NCI-H2171 (cell line): ENCODE data around the gene CALR3.
"Not testable (repeated sequence)": the region's sequence is repeated elsewhere in the genome, so short reads cannot be mapped to it uniquely, and the experiment has no call there.

ENCODE experiments used
- DNase-seq: peaks from one replicate; lab custom pipeline; 2025; lab: John Stamatoyannopoulos, UW

CALR3 gene

GRCh38 chr19:16524991-16525734, 29.2 kb upstream of the CALR3 start:
- no peak for DNase-seq

- DNase-seq: no peak
Observed at GRCh38 chr19:16522559-16523377, 26.8 kb upstream of the CALR3 start.

- no peak for DNase-seq
Observed at GRCh38 chr19:16521715-16522289, 25.8 kb upstream of the CALR3 start.

- DNase-seq: no peak
Observed at GRCh38 chr19:16520986-16521624, 25.1 kb upstream of the CALR3 start.

- DNase-seq: no peak
Observed at GRCh38 chr19:16520074-16520973, 24.4 kb upstream of the CALR3 start.

GRCh38 chr19:16519230-16519687, 23.3 kb upstream of the CALR3 start:
- no peak for DNase-seq

- DNase-seq: no peak
Observed at GRCh38 chr19:16518483-16519229, 22.7 kb upstream of the CALR3 start.

GRCh38 chr19:16518061-16518460, 22.1 kb upstream of the CALR3 start:
- DNase-seq: no peak

GRCh38 chr19:16516923-16517610, 21.1 kb upstream of the CALR3 start:
- DNase-seq: no peak

GRCh38 chr19:16516381-16516780, 20.4 kb upstream of the CALR3 start:
- DNase-seq: no peak

- no peak for DNase-seq
Observed at GRCh38 chr19:16514383-16515019, 18.5 kb upstream of the CALR3 start.

- DNase-seq: not testable (repeated sequence)
Observed at GRCh38 chr19:16512611-16513010, 16.6 kb upstream of the CALR3 start.

GRCh38 chr19:16509141-16510061, 13.4 kb upstream of the CALR3 start:
- no peak for DNase-seq

GRCh38 chr19:16508546-16508945, 12.6 kb upstream of the CALR3 start:
- no peak for DNase-seq

- DNase-seq: no peak
Observed at GRCh38 chr19:16506961-16507360, 11.0 kb upstream of the CALR3 start.

GRCh38 chr19:16506161-16506560, 10.2 kb upstream of the CALR3 start:
- not testable (repeated sequence) for DNase-seq

- no peak for DNase-seq
Observed at GRCh38 chr19:16504271-16504670, 8.3 kb upstream of the CALR3 start.

- no peak for DNase-seq
Observed at GRCh38 chr19:16497837-16498236, 1.9 kb upstream of the CALR3 start.
